ENCODE measurements around the gene EPN3.

EPN3 gene

DNA sequence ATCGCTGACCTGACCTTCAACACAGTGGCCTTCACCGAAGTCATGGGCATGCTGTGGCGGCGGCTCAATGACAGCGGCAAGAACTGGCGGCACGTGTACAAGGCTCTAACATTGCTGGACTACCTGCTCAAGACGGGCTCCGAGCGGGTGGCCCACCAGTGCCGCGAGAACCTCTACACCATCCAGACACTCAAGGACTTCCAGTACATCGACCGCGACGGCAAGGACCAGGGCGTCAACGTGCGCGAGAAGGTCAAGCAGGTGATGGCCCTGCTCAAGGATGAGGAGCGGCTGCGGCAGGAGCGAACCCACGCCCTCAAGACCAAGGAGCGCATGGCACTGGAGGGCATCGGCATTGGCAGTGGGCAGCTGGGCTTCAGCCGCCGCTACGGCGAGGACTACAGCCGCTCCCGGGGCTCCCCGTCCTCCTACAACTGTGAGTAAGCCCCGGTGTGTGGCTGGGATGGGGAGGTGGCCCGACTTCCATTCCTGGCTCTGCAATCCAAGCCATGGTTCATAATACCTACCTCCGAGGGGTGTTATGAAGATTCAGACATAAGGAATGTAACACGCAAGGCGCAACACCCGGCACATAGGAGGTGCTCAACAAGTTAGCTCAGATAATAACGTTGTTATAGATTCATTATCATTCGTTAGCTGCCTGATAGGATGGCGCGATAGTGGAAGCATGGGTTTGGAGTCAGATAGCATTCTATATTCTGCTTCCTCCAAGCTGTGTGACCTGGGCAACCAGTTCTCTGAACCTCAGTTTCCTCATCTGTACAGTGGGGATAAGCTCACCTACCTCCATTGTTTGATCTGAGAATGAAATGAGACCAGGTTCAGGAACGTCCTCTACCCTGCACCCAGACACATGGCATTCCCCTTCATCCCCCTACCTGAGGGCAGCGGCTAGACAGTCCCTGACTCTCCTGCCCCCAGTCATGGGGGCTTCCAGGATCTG is 4.4 kb downstream of the EPN3 start:
- DNase-seq: no peak

DNA sequence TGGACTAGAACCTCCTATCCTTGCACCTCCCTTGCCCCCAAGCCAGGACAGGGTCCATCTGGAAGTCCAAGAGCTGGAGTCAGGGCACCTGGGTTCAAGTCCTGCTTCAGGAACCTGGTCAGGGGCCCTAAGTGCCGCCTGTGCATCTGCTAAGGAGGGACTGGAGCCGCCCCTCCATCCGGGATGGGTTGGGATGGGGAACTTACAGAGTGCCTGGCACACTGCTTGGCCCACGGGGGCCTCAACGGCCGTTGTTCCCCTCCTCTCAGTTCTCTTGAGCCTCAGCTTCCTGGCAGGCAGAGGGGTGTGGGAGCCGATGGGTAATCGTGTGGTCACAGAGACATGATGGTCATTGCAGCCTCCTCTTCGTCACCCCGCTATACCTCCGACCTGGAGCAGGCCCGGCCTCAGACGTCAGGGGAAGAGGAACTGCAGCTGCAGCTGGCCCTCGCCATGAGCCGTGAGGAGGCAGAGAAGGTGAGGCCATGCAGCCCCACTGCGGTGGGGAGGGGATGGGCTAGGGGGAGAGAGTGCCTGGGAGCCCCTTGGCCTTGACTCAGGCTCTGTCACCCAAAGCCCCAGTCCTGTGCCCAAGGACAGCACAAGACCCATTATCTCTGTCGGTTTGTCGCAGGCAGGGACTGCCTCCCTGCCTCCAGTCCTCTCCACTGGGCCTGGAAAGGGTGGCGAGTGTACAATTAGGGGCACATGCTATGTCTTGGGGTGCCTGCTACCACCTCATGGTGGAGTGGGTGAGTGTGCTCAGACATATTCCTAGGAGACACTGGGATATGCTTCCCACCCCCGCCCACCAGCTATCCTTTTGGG is 5.4 kb downstream of the EPN3 start:
- DNase-seq: no peak

DNA sequence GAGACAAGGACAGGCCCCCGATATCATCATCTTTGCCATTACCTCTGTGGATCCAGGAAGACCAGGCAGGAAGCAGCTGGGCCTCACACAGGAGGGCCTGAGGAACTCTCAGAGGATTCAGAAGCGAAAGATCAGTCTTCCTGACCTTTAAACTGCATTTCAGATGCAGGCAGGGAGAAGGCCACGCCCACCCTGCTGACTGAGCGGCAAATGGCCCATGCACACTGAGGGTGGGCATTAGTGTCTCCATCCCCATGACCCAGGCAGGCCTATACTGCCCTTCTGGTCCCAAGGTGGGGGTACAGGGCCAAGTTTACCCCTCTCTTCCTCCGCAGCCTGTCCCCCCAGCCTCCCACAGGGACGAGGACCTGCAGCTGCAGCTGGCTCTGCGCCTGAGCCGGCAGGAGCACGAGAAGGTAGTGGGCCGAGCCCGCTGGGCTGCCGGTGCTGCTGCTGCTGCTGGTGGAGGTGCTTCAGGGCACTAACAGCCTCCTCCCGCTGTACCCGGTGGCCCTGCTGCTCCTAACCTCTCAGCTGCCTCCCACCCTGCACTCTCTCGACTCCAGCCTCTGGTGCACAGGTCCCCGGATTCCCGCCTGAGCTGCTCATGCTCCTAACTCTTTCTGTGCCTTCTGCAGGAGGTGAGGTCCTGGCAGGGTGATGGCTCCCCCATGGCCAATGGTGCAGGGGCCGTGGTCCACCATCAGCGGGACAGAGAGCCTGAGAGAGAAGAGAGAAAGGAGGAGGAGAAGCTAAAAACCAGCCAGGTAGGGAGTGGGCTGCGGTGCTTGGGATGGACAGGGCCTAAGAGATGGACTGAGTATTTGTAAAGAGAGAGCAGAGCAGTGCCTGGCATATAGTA is 6.2 kb downstream of the EPN3 start:
- no peak for DNase-seq

DNA sequence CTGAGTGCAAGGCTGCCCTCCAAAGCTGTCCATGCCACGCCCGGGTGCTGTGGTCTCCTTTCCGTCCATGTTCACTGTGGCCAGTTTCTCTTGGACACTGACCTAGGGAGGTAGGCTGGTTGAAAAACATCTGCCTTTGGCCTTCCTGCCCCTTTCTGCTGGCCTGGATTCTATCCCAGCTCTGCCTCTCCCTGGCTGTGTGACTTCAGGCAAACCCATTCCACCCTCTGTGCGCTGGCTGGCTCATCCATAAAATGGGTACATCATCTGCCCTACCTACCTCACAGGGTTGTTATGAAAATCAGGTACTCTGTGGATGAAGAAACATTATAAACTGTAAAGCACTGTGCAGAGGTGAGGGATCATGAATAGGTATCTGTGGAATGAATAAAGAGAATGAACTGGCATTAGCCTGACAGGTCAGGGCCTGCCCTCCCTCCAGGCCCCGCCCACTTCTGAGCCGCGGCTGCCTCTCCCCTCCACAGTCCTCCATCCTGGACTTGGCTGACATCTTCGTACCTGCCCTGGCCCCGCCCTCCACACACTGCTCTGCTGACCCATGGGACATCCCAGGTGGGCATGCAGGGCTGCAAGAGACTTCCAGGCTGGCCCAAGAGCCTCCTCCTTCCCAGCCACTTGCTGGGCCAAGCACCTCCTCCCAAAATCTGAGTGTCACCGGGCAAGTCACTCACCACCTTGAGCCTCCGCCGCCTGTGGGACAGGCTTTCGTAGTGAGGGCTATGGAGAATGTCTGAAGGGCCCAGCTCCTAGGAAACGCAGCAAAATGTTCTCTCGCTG is 7.4 kb downstream of the EPN3 start:
- DNase-seq: no peak

GRCh38 chr17:50540560-50541401 is 8.2 kb downstream of the EPN3 start:
- no peak for DNase-seq

DNA sequence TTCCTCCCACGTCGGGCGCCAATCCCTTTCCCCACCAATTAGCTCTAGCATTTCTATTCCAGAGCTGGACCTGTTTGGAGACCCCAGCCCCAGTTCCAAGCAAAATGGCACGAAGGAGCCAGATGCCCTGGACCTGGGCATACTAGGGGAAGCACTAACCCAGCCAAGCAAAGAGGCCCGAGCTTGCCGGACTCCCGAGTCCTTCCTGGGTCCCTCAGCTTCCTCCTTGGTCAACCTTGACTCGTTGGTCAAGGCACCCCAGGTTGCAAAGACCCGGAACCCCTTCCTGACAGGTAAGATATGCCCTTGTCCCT is 8.8 kb downstream of the EPN3 start:
- DNase-seq: no peak

DNA sequence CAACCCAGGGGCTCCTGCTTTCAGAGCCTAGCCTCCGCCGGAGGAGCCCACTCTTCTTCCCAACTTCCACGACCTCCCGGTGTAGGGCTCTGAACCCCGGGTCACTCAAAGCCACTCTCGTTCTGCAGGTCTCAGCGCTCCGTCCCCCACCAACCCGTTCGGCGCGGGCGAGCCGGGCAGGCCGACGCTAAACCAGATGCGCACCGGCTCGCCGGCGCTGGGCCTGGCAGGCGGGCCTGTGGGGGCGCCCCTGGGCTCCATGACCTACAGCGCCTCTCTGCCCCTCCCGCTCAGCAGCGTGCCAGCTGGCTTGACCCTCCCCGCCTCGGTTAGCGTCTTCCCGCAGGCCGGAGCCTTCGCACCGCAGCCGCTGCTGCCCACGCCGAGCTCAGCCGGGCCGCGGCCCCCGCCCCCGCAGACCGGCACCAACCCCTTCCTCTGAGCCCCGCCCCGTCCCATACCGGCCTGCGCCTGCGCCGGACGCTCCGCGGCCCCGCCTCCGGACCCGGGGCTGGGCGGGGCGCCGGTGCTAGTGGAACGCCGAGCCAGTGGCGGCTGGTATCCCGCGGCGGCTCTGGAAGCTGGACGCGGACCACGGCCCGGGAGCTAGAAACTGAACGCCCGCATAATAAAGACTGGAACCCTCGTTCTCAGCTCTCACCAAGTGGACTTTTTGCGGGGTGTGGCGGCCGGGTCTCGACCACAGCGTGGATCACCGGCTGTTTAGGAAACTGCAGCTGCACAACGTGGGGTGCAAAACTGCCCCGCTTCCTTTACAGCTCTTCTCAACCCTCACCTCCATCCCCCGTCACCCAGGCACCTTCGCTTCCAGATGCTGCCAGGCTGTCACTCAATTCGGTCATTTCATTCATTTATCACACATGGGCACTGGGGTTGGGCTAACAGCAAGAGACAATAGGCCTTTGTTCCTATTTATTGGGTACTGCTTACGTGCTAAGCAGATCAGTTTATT is 9.5 kb downstream of the EPN3 start:
- peak; percentile 4 for DNase-seq

DNA sequence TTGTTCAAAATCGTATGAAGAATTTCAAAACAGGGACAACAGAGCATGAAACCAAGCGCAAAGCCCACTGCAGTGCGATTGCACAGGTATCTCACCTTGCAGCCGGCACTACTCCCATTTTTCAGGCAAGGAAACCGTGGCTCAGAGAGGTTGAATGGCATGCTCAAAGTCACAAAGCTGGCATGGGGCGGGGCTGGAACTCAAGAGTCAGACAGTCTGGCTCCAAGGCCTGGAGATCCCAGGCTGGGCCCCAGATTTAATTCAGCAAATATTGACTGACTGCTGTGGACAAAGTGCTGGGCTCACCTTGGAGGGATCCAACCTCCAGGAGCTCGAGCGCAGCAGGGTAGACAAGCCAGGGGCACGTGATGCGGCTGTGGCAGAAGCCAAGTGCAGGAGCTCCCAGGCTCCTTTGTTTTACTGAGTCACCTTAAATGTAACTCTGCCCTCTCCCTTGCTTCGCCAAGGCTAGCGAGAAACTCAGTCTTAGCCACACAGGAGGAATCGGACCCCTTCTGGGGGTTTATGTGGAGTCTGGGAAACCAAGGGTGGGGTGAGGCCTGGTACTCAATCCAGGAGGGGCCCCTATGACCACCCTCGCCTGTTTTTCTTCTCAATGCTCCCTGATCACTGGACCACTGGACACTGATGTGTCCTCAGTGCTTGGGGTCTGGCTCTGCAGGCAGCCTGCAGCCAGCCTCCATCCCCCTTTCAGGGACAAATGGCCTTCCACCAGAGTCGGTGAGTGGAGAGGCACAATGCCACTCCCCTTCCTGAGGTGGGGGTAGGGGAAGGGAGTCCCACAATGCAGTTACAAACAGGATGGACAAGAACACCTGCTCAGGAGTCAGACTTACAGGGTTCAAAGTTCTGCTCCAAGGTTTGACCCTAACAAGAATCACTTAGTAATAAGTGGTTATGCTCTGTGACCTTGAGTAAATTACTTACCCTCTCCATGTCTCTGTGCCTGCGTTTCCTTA is 10.6 kb downstream of the EPN3 start:
- DNase-seq: no peak

DNA sequence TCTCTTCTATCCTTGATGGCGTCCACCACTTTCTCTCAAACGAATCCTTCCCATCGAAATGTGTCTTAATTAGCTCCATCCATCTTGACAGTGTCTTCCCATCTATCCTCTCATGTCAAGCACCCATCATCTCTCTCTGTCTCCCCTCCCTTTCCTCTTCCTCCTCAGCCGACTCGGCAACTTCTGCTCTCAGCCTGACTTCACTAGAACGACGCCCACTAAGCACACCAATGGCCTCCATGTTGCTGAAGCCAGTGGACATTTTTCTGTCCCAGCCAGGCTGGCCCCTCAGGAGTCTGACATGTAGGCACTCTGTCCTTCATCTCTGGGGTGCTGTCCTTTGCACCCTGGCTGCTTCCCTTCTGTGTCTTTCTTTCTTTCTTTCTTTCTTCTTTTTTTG is 12.0 kb downstream of the EPN3 start:
- DNase-seq: no peak

- no peak for DNase-seq
Measured at GRCh38 chr17:50545311-50545710, 12.8 kb downstream of the EPN3 start.

DNA sequence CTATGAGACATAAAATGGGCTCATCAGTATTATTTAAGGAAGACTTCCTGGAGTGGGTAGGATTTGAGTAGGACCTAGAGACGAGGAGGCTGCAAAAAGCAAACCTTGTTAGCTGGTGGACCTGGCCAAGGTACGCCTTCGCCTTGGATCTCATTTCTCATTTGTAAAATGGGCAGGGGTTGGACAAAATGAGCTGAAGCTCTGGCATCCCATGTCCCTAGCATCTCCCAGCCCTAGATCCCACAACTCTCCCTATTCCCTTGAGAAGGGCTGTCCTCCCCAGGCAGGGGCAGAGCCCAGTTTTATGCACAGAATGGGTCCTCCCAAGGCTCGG is 14.1 kb downstream of the EPN3 start:
- no peak for DNase-seq

- peak; percentile 19 for DNase-seq
Measured at GRCh38 chr17:50547035-50547735, 14.7 kb downstream of the EPN3 start, which contains the start of gene SPATA20. Gene SPATA20, plus strand, starts transcription at chr17:50547174. Its CDS starts 35 bp downstream, at chr17:50547209.

GRCh38 chr17:50547736-50548083 is 15.2 kb downstream of the EPN3 start:
- no peak for DNase-seq

DNA sequence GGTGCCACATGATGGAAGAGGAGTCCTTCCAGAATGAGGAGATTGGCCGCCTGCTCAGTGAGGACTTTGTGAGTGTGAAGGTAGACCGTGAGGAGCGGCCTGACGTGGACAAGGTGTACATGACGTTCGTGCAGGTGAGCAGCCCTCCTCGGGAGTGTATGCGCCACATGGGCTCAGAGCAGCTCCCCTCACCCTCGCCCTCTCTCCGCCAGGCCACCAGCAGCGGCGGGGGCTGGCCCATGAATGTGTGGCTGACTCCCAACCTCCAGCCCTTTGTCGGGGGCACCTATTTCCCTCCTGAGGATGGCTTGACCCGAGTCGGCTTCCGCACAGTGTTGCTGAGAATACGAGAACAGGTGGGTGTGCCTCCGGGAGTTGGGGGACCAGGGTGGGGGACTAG is 16.3 kb downstream of the EPN3 start:
- no peak for DNase-seq

DNA sequence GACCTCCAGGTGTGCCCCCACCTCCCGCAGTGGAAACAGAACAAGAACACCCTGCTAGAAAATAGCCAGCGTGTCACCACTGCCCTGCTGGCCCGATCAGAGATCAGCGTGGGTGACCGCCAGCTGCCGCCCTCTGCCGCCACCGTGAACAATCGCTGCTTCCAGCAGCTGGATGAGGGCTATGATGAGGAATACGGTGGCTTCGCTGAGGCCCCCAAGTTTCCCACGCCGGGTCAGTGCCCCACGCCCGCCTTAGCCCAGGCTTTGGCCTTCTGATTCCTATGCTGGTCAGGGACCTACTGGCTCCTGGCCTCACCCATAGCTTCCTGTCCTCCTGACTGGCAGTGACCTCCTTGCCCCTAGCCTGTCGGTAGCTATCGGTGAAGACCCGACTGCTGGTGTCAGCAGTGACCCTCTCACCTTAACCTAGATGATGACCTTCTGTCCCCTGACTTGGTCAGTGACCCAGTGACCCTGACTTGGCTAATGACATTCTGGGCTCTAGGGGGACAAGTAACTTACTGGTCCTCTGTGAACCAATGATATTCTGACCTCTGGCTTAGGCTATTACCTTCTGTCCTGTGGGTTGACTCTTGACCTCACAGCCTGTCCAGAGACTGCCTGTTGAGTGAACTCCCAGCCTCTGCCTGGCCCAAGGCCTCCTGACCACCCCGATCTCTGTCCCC is 16.9 kb downstream of the EPN3 start:
- DNase-seq: no peak

DNA sequence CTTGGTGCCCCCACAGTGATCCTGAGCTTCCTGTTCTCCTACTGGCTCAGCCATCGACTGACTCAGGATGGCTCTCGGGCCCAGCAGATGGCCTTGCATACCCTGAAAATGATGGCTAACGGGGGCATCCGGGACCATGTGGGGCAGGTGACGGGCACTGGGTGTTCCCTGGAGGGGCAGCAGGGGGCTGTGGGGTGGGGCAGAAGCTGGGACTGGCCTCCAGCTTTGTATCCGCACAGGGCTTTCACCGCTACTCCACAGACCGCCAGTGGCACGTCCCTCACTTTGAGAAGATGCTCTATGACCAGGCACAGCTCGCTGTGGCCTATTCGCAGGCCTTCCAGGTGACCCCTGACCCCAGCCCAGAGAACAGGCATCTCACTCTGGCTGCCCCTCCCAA is 17.4 kb downstream of the EPN3 start:
- no peak for DNase-seq

DNA sequence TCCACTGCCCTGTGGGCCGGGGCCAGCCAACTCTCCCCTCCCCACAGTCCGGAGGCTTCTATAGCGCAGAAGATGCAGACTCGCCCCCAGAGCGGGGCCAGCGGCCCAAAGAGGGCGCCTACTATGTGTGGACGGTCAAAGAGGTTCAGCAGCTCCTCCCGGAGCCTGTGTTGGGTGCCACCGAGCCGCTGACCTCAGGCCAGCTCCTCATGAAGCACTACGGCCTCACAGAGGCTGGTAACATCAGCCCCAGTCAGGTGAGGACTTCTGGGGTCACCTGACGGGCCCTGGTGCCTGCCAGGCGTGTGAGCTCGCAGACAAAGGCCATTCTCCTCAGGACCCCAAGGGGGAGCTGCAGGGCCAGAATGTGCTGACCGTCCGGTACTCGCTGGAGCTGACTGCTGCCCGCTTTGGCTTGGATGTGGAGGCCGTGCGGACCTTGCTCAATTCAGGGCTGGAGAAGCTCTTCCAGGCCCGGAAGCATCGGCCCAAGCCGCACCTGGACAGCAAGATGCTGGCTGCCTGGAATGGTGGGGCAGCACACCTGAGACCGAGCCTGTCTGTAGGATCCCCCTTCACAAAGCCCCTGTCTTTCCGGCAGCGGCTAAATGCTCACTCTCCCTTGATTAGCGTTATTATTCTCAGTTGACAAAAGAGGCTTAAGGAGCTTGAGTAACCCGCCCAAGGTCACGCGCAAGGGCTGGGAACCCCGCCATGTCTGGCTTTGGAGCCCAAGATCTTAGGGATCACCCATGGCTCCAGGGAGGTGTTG is 18.3 kb downstream of the EPN3 start:
- no peak for DNase-seq

All from NCI-H187 treated with DMSO at 0.1 percent for 48 hours (cell line).